ENCODE data around the gene KMT2B.

The KMT2B gene

DNA sequence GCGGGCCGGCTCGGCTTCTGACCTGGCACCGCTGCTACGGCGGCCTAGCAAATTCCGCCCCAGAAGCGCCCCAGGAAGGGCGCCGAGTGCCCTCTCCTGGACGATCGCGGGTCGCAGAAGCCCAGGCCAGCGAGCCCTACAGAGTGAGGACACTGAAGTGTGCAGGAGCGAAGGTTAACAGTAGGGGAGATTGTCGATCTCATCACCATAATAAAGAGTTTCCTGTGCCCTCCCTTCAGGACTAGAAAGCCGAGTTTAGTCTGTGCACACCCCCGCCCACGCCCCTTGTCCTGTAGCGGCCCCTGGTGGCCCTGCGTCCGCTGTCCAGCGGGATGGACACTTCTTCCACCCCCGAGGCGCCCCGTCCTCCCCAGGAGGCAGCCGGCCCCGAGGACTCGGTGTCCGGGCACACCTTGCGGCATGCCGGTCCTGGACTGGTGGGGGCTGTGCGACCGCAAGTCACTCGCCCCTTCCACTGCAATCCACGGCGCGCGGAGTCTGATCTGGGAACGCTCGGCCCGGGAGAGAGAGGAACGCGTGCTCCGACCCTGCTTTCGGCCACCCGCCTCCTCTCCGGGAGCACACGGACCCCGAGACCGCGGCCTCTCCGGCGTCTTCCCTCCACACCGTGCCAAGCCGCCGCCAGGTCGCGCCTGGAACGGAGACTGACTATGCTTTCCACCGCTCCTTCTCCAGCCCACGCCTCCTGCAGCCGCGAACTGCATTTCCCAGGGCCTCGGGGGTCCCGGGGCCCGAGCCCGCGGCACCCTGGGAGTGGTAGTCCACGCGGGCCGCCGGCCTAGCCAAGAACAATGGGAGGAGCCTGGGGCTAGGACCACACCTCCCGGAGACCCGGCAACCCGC, 770 bp upstream of the KMT2B start:
- peaks cover 39% of the 10 kb centered on the region for H3K79me2 ChIP-seq (ENCODE audit: low read length)
- H4K20me1 ChIP-seq (ENCODE audit: insufficient read depth, low read length): peaks cover 14% of the 10 kb centered on the region
- H3K36me3 ChIP-seq (replicated peaks; ENCODE audit: low read depth, low read length): peaks cover 12% of the 10 kb centered on the region
- peaks cover 53% of the 10 kb centered on the region for H3K4me1 ChIP-seq (ENCODE audit: low read length)
- peak; percentile 99 for TF ChIP-seq CTCF (IDR thresholded peaks at IDR 0.05; ENCODE audit: low read depth, low read length)
- TF ChIP-seq EZH2phosphoT487 (IDR thresholded peaks at IDR 0.05; ENCODE audit: low read depth): no peak
- H3K4me2 ChIP-seq (ENCODE audit: low read length): peak overlapping the region; percentile 83
- peak overlapping the region; percentile 69 for H3K27ac ChIP-seq (ENCODE audit: low read length)
- no peaks in the 10 kb centered on the region for H3K9me3 ChIP-seq (ENCODE audit: insufficient read depth, low read length)
- peak overlapping the region; percentile 63 for H2AFZ ChIP-seq (ENCODE audit: low read depth, low read length)
- peak overlapping the region; percentile 80 for H3K4me3 ChIP-seq (ENCODE audit: low read length)
- H3K9ac ChIP-seq (ENCODE audit: low read length): peak overlapping the region; percentile 67
- no peaks in the 10 kb centered on the region for H3K27me3 ChIP-seq (ENCODE audit: low read depth, low read length)

GRCh38 chr19:35718345-35719041, 690 bp downstream of the KMT2B start:
- peaks cover 39% of the 10 kb centered on the region for H3K79me2 ChIP-seq (ENCODE audit: low read length)
- peak overlapping the region; percentile 69 for H3K27ac ChIP-seq (ENCODE audit: low read length)

DNA sequence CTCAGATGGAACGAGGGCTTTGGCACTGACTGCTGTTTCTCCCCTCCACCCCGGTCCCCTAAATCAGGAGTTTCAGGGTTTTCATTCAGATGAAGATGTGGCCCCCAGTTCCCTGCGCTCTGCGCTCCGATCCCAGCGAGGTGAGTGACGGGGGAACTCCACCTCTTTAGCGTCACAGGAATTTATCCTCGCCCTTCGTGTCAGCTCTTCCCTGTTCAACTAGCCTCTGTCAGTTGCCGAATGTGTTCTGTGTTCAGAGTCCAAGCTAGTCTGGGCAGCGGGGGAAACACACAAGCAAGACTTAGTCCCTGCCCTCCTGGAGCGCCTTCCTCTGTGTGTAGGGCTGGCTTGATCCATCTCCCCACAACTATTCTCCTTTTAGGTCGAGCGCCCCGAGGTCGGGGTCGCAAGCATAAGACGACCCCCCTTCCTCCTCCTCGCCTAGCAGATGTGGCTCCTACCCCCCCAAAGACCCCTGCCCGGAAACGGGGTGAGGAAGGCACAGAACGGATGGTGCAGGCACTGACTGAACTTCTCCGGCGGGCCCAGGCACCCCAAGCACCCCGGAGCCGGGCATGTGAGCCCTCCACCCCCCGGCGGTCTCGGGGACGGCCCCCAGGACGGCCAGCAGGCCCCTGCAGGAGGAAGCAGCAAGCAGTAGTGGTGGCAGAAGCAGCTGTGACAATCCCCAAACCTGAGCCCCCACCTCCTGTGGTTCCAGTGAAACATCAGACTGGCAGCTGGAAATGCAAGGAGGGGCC, 1.8 kb downstream of the KMT2B start:
- Histone ChIP-seq H3K27ac (ENCODE audit: low read length) (no peak overlapping the region), H3K4me3 (ENCODE audit: low read length) (peak overlapping the region; percentile 99), H3K4me1 (ENCODE audit: low read length) (peaks cover 28% of the 10 kb centered on the region), H3K9me3 (ENCODE audit: insufficient read depth, low read length) (no peaks in the 10 kb centered on the region), H3K27me3 (ENCODE audit: low read depth, low read length) (no peaks in the 10 kb centered on the region), H3K79me2 (ENCODE audit: low read length) (peaks cover 38% of the 10 kb centered on the region), H3K36me3 (replicated peaks; ENCODE audit: low read depth, low read length) (peaks cover 35% of the 10 kb centered on the region), H2AFZ (ENCODE audit: low read depth, low read length) (no peak overlapping the region), H3K4me2 (ENCODE audit: low read length) (peak overlapping the region; percentile 96), H4K20me1 (ENCODE audit: insufficient read depth, low read length) (peaks cover 18% of the 10 kb centered on the region), H3K9ac (ENCODE audit: low read length) (peak overlapping the region; percentile 86; the same call in 1 of the 2 replicates)
- TF ChIP-seq CTCF (IDR thresholded peaks at IDR 0.05; ENCODE audit: low read depth, low read length) (no peak), EZH2phosphoT487 (IDR thresholded peaks at IDR 0.05; ENCODE audit: low read depth) (no peak)

More at GRCh38 chr19:35718345-35719041, 690 bp downstream of the KMT2B start:
- Histone ChIP-seq H3K36me3 (replicated peaks; ENCODE audit: low read depth, low read length) (peaks cover 25% of the 10 kb centered on the region), H3K9me3 (ENCODE audit: insufficient read depth, low read length) (no peaks in the 10 kb centered on the region), H4K20me1 (ENCODE audit: insufficient read depth, low read length) (peaks cover 18% of the 10 kb centered on the region), H3K27me3 (ENCODE audit: low read depth, low read length) (no peaks in the 10 kb centered on the region), H3K4me2 (ENCODE audit: low read length) (peak overlapping the region; percentile 96), H3K4me1 (ENCODE audit: low read length) (peaks cover 39% of the 10 kb centered on the region), H3K4me3 (ENCODE audit: low read length) (peak overlapping the region; percentile 99), H3K9ac (ENCODE audit: low read length) (peak overlapping the region; percentile 86), H2AFZ (ENCODE audit: low read depth, low read length) (no peak overlapping the region)
- TF ChIP-seq CTCF (IDR thresholded peaks at IDR 0.05; ENCODE audit: low read depth, low read length) (no peak), EZH2phosphoT487 (IDR thresholded peaks at IDR 0.05; ENCODE audit: low read depth) (no peak)

All from OCI-LY3 (cell line).